HG02884 (cell line): ENCODE measurements around the gene CACNA1C.
"Not testable (repeated sequence)": the region's sequence is repeated elsewhere in the genome, so short reads cannot be mapped to it uniquely, and the experiment has no call there.

Experiments
- ATAC-seq: cut with Tn5 transposase; IDR thresholded peaks from one replicate; pipeline ENCODE4 v1.9.1; 2021; ENCODE audit warnings: mild to moderate bottlenecking, moderate library complexity; ENCODE audit not compliant: unreplicated experiment

CACNA1C gene

DNA sequence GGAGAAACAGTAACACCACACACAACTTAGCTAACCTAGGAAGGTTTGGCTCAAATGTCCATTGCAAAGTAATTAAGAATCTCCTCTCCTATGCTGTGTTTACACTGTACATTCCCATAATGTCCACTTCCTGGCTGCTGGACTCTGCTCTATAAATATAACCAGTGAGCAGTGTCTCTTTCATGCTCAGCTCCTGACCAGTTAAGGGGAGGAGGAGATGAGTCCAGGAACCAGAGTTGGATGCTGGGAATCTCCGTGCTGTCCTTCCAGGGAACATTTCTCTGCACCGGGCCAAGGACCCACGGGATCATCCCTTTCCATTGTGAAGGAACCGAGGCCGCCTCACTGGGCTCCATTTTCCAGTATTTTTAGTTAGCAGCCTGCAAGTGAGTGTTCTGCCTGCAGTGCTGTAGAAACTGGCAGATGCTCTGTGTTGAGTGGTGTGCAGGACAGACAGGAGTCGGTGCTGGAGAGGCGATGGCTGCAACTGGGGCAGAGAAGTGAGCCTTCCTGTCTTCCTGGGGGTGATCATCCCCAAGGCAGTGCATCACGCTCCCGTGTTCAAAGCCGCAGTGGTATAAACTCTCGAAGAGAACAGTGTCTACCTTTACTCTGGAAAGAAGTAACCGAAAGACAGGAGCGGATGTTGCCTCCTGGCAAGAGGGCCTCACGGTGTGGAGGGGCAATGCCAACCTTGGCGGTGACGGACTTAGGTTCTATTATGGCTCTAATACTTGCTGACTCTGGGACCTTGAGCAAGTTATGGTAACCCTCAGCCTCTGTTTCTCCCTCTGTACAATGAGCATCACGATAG, 195.5 kb downstream of the CACNA1C start:
- ATAC-seq = no peak

DNA sequence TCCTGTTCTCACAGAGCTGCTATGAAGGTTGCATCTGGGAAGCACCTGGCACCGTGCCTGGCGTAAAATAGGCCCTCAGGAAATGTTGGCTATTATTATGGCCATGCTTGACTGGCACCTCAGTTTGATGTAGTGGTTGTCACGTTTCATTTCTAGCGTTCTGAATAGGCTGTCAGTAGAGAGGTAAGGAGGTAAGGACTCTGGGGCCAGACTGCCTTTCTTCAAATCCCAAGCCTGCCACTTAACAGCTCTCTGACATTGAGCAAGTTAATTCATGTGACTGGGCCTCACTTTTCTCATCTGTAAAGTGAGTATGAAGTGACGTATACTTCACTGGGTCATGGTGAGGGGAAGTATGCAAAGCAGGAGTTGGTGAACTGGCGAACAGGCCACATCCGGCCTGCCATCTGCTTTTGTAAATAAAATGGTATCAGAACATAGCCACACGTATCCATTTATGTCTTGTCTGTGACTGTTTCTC, 196.2 kb downstream of the CACNA1C start:
- ATAC-seq = peak; percentile 75

- no peak for ATAC-seq
Measured at GRCh38 chr12:2250797-2251196, 198.0 kb downstream of the CACNA1C start.

- ATAC-seq = no peak
Measured at GRCh38 chr12:2251526-2252209, 198.9 kb downstream of the CACNA1C start.

DNA sequence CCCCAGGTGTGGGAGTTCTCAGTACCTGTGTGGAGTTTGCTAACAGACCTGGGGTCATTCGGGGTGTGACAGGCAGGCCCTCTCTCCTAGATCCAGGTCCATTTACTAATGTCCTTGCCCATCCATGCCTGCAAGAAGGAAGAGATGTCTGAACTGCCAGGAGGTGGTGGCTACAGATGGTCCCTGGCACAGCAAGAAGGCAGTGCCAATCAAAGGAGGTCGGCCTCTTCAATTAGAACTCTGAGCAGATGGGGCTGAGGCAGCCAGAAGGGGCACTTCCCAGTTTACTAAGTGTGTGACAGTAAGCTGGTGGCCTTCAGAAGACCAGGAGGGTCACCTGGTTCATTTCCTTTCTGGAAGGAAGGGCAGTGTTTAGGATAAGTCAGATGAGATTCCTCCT, 202.5 kb downstream of the CACNA1C start:
- no peak for ATAC-seq

GRCh38 chr12:2255731-2256130, 202.9 kb downstream of the CACNA1C start:
- ATAC-seq = not testable (repeated sequence)

- no peak for ATAC-seq
Measured at GRCh38 chr12:2256453-2256852, 203.7 kb downstream of the CACNA1C start.

- no peak for ATAC-seq
Measured at GRCh38 chr12:2256915-2257314, 204.1 kb downstream of the CACNA1C start.

- no peak for ATAC-seq
Measured at GRCh38 chr12:2258025-2258424, 205.2 kb downstream of the CACNA1C start.

GRCh38 chr12:2259369-2259768, 206.6 kb downstream of the CACNA1C start:
- ATAC-seq = no peak

DNA sequence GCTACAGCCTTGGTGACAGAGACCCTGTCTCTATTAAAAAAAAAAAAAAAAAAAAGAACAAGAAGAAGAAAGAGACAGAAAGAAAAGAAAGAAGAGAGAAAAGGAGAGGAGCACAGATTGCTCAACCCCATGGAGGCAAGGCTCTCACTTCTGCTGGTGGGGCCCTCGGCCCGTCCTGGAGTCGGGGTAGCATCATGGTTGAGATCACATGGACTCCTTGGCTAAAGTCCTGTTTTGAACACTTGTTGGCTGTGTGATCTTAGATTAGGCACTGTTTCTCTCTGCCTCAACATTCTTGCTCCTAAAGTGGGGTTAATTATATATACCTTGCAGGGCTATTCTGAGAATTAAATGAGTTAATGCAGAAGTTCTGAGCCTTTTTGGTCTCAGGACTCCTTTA, 207.7 kb downstream of the CACNA1C start:
- ATAC-seq = no peak

GRCh38 chr12:2261708-2262107, 208.9 kb downstream of the CACNA1C start:
- no peak for ATAC-seq

DNA sequence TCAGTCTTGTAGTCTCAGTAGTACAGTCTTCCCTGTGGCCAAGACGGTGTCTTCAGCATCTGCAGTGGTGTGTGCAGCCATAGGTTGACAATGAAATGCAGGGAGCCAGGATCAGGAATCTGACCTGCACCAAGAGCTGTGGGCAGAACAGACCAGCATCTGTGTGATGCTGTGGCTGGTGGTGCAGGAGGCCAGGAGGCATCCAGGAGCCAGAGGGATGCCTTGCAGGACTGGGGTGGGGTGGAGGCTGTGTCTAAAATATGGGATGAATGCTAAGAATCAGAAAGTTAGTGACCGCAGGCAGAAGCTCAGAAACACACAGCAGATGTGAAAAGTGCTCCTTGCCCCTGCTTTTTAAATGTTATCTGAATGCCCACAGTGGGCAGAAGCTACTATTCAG, 209.7 kb downstream of the CACNA1C start:
- ATAC-seq = no peak

GRCh38 chr12:2263901-2264300, 211.1 kb downstream of the CACNA1C start:
- no peak for ATAC-seq

DNA sequence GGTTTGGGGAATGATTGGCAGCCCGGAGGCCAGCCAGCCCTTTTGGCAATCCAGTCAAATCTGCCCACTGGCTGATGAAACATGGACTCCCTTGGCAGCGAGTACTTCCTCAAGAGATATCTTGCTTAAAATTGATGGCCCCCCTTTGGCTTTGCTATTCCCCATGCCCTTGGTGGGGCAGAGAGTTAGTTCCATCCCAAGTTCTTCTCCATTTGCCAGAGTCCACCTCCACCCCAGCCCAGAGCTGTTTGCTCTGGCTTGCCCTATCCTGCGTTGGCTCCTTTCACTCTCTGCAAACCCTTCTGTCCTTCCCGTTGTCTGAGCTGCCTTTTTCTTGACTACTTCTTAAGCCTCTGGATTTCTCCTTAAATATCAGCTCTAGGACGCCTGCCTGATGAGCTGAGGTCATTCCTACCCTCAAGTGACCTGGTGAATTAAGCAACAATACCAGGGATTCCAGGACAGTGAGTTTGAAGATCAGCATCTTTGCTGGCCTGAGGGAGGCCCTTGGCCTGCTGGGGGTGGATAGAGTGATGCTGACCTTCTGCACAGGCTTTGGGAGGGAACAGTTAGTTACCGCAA, 212.0 kb downstream of the CACNA1C start:
- no peak for ATAC-seq

DNA sequence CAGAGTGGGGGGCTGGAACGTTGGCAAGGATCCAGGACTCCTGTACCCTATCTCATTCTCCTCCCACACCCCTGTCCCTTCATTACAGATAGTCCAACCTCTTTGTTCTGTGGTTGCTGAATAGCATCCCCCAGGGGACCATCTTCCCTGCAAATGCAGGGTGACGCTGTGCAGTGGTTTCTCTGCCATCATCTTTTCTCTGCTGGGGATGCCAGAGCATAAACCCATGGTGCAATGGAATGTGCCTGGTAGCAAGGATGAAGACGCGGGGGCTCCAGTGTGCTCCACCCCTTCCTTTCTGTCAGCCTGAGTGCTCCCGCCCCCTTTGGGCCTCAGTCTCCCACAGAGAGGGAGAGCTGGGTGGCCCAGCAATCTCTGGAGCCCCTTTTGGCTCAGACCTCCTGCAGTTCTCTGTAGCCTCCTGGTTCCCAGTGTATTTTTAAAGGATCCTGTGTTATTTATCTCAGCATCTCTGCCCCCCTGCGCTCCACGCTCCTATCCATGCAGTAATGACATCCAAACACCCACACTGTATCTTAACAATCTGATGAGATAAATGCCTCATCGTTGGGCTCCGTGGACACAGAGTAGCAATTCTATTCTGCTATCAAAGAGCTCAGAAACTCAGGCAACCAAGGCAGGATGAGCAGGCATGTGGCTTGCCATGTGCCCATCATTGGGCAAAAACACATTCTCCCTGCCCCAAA, 212.8 kb downstream of the CACNA1C start:
- ATAC-seq = no peak

DNA sequence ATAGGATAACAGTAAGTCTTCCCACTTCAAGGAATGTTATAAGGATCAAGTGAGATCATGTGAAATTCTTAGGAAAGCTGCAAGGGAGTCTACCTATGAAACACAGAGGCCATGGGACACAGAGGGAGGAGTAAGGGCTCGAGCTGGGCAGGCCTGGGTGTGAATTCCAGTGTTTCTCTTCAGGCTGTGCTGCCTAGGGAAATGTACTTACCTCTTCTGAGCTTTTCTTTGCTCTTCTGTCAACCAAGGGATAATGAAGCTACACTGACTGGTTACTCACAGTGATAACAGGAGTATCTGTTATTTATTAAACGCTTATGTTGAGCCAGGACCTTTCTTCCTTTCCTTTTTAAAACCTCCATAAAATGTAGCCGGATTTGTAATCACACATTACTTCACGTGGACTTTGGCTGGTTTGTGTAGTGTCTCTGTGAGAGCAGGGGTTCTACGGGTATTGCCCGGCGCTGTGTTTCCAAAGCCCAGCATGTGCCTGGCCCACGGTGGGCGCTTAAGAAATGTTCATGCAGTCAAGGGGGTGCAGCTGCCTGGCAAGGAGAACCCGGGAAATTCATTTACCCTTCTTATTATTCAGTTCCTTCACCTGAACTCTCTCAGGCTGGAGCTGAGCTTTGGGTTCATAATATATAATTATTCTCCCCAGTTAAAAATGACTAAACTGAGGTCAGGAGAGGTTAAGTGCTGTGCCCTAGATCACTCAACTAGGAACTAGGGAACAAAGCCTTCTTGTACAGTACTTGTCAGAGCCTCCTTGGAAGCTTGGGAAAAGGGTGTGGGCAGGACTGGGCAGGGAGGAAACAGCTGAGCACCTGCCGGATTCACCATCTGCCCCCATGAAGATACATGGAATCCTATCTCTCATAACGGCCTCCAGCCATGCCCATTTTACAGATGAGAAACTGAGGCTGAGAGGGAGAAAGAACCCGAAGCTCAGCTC, 214.2 kb downstream of the CACNA1C start:
- ATAC-seq = no peak

DNA sequence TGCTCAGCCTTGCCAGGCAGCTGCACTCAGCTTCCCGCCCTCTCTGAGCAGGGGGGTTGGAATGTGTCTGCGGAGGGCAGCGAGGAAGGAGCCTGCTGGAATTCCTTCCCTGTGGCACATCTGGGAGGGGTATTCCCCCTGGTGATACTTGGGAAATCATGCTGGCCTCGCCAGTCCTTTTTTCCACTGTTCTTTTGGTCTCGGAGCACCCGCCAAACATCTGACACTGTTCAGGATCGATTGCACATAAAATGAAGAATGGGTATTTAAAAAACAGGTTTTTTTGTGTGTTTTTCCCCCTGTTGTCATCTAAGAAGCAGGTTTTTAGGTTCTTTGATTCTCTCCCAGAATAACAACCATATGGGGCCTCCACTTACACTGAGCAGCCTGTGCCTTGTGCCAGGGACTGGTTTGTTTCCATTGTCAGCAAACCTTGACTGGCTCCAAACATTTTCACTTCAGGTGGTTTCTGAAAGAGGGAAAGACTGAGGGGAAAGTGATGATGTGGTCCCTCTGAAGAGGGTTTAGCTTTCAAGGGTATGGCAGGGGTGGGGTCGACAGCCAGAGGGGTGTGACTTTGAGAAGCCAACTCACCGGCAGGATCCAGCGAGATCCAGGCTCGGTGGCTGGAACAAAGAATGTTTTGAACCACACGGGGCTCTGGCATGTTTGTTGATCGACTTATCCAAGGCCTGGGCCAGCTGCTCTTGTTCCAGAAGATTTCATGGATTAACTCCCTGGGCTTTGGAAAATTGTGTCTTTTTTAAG, 215.1 kb downstream of the CACNA1C start:
- ATAC-seq = no peak
